Heart left ventricle (tissue), 16 donors: ENCODE results near the gene MYH3. TPM values are rescaled to one million over a fixed set of nuclear protein-coding genes. Genes with fewer than 3 reads are reported as not detected.

Experiments
- ATAC-seq, 4 donors: fragments of 200-7000 bp; cut with Tn5 transposase; one replicate each; pipeline ENCODE4 v1.9.1; 2020 to 2022; ENCODE audit warnings: moderate library complexity in 4 of 4, mild to moderate bottlenecking in 3 of 4, moderate number of reproducible peaks in 1 of 4
- DNase-seq, 5 donors: peaks; one replicate each; pipeline ENCODE4 v3.0.0-alpha.2; 2020
- H3K27ac ChIP-seq, 12 donors: fragments of 200-600 bp; sonication (generic) in 4 of 12; one replicate each; pipeline versions ENCODE4 v1.5.0 to v1.8.0; 2016 to 2022; ENCODE audit warnings: mild to moderate bottlenecking in 2 of 12
- H3K27me3 ChIP-seq, 9 donors: fragments of 200-600 bp; sonication (generic) in 2 of 9; one replicate each; pipeline versions ENCODE4 v1.5.1 to v1.8.0; 2016 to 2022; ENCODE audit warnings: mild to moderate bottlenecking in 3 of 9
- H3K36me3 ChIP-seq, 9 donors: fragments of 200-600 bp; sonication (generic) in 2 of 9; one replicate each; pipeline versions ENCODE4 v1.5.0 to v1.8.0; 2018 to 2022; ENCODE audit warnings: mild to moderate bottlenecking in 2 of 9
- H3K4me1 ChIP-seq, 12 donors: fragments of 200-600 bp; sonication (generic) in 4 of 12; one replicate each; pipeline versions ENCODE4 v1.5.0 to v1.8.0; 2016 to 2022; ENCODE audit warnings: mild to moderate bottlenecking in 3 of 12
- H3K4me3 ChIP-seq, 12 donors: fragments of 200-600 bp; sonication (generic) in 4 of 12; one replicate each; pipeline versions ENCODE4 v1.5.0 to v1.8.0; 2017 to 2022; ENCODE audit warnings: mild to moderate bottlenecking in 9 of 12, moderate library complexity in 4 of 12
- H3K9me3 ChIP-seq, 12 donors: fragments of 200-600 bp; sonication (generic) in 4 of 12; one replicate each; pipeline versions ENCODE4 v1.5.0 to v1.8.0; 2016 to 2022; ENCODE audit warnings: mild to moderate bottlenecking in 1 of 12
- POLR2A ChIP-seq, 2 donors: fragments of 450-650 bp; IDR thresholded peaks; one replicate each; pipeline ENCODE4 v1.6.1; 2017; ENCODE audit warnings: antibody characterized with exemption in 2 of 2, mild to moderate bottlenecking in 2 of 2, moderate library complexity in 2 of 2
- WGBS, 4 donors: extraction: QIAGEN DNeasy Blood & Tissue Kit in 2 of 4; methylation state at CpG; one replicate each; pipeline versions ENCODE4 v1.1.5 to v1.1.7; 2013 to 2018; 5-methylcytosine and 5-hydroxymethylcytosine counted together
- intact Hi-C, 10 donors: fragments of 100-400 bp; cut with DNase I; formaldehyde crosslinking; loops; one replicate each; pipeline versions ENCODE4 v1.11.1 to v1.14.2; 2022
- polyA plus RNA-seq, 2 donors: library from polyadenylated mRNA; stranded (reverse); fragments of 200-250 nt; gene quantifications; one replicate each; pipeline ENCODE4 v1.2.3, GENCODE V29; 2013
- total RNA-seq, 9 donors: library from RNA; depleted of rRNA in 2 of 9; stranded (reverse); fragments of >200 nt in 2 of 9; fragmentation: NEBNext Ultra II Directional in 3 of 9; extraction: Animal tissue kit (Norgen Biotek cat#: 25700) in 3 of 9; gene quantifications; one replicate each; pipeline versions ENCODE4 v1.1.0 to v1.2.4, GENCODE V29; 2016 to 2023
- TF ChIP-seq, protein P1 (sequence below), 12 donors: fragments of 200-600 bp; sonication (generic) in 4 of 12; IDR thresholded peaks; one replicate each; pipeline versions ENCODE4 v1.5.0 to v1.8.0; 2018 to 2022; ENCODE audit warnings: antibody characterized with exemption in 12 of 12, mild to moderate bottlenecking in 5 of 12
- donor health status: ischemic (EF 13 %, LVEDD 7.1; RV severe dilation, severe dysfunction).
- donor health status: healthy with polysubstance abuse.
- donor health status: DM: no; HTN: yes; CAD: no.
- donor health status: DM: no; HTN: no; CAD: no.
- donor health status: ischemic (EF 25% LVEDD 6.9; RV normal size, moderate dysfunction).
- donor health status: ischemic (EF 25% LVEDD 5.7; RV mildly dilated, moderate dysfunction).
- donor health status: healthy.
- donor health status: DM: yes; HTN: yes; CAD: no.
- donor health status: ischemic (EF 35%, LVEDD 5.7; RV mildly dilated, moderate dysfunction).
- donor health status: nonischemic (EF 11% LVEDD 7.7; RV severe dilation, severe dysfunction).
- donor health status: DM: yes; HTN: yes; CAD: no.
- donor health status: PGD.
- donor health status: ischemic (EF 29% LVEDD 5.4; RV normal size, mild dysfunction).
- donor health status: nonischemic (EF 23%, LVEDD 6.1; RV moderate dilation, normal function).

The MYH3 gene
- total and polyA plus RNA-seq, 11 donors = 0.13 to 1.8 (median 0.62) TPM

DNA sequence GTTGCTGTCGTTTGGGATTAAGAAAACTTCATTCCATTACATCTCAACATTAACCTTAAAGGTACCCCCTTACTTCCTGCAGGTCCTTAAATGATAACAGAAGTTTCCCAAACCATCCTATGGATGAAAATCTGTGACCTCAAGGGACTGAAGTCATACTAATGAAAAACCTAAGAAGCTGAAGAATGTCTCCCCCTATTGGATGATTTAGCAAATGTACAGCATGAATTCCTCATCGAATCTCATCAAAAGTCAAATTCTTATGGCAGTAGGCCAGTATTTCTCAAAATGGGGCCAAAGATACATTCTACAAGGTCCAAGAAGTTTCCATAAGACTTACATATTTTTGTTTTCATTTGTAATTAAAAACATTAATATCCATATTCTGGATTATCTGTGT is 26.7 kb upstream of the MYH3 start:
- H3K9me3 ChIP-seq = no peaks in the 10 kb centered on the region
- intact Hi-C loops = no loop called here
- no peaks in the 10 kb centered on the region for H3K4me1 ChIP-seq
- DNase-seq (no peak), ATAC-seq (no peak)
- H3K36me3 ChIP-seq = peaks cover 0 to 98% (median 77%) of the 10 kb centered on the region in 9 donors
- TF ChIP-seq, protein P1, sequence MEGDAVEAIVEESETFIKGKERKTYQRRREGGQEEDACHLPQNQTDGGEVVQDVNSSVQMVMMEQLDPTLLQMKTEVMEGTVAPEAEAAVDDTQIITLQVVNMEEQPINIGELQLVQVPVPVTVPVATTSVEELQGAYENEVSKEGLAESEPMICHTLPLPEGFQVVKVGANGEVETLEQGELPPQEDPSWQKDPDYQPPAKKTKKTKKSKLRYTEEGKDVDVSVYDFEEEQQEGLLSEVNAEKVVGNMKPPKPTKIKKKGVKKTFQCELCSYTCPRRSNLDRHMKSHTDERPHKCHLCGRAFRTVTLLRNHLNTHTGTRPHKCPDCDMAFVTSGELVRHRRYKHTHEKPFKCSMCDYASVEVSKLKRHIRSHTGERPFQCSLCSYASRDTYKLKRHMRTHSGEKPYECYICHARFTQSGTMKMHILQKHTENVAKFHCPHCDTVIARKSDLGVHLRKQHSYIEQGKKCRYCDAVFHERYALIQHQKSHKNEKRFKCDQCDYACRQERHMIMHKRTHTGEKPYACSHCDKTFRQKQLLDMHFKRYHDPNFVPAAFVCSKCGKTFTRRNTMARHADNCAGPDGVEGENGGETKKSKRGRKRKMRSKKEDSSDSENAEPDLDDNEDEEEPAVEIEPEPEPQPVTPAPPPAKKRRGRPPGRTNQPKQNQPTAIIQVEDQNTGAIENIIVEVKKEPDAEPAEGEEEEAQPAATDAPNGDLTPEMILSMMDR (IDR thresholded peaks at IDR 0.05) = peak in 8 of 12 donors; percentile 8 to 45 (median 28)
- TF ChIP-seq POLR2A (IDR thresholded peaks at IDR 0.05) = no peak
- H3K27me3 ChIP-seq = no peaks in the 10 kb centered on the region
- H3K27ac ChIP-seq = no peak overlapping the region
- WGBS, 4 donors = 62 to 82% (median 71%) methylated on average over 2 of the region's 2 CpGs
- H3K4me3 ChIP-seq = no peak overlapping the region

DNA sequence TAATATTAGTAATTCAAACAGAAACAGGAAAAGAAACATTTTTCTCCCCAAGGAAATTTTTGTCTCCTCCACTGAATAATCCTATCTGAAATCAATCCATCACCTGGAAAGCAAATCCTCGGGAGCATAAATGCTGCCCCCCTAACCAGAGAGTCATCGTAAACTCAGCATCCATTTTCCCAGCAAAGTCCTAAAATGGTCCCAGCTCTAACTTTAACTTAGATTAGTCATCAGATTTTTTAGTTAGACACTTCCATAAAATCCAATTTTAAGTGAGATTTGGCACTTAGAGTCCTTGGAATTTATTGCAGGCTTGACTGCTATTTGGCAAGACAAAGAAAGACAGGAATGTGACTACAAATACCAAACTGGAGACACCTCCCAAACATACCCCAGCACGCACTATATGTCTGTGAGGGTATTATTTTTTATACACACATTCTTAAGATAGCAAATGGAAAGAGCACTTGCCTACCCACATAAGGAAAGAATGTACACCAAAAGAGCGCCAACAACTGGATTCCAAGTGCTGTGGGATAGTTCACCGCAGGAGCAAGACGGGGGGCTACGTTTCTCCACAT is 24.8 kb upstream of the MYH3 start:
- H3K4me1 ChIP-seq = no peaks in the 10 kb centered on the region
- TF ChIP-seq, protein P1 (IDR thresholded peaks at IDR 0.05) = no peak
- no peak for TF ChIP-seq POLR2A (IDR thresholded peaks at IDR 0.05)
- H3K4me3 ChIP-seq = no peak overlapping the region
- WGBS, 4 donors = 81 to 88% (median 82%) methylated on average over 7 of the region's 7 CpGs
- DNase-seq (no peak), ATAC-seq (no peak)
- H3K27me3 ChIP-seq = no peaks in the 10 kb centered on the region
- H3K9me3 ChIP-seq = no peaks in the 10 kb centered on the region
- intact Hi-C loops = no loop called here
- H3K27ac ChIP-seq = peak overlapping the region in 1 of 12 donors; percentile 0
- H3K36me3 ChIP-seq = peaks cover 0 to 100% (median 90%) of the 10 kb centered on the region in 9 donors

DNA sequence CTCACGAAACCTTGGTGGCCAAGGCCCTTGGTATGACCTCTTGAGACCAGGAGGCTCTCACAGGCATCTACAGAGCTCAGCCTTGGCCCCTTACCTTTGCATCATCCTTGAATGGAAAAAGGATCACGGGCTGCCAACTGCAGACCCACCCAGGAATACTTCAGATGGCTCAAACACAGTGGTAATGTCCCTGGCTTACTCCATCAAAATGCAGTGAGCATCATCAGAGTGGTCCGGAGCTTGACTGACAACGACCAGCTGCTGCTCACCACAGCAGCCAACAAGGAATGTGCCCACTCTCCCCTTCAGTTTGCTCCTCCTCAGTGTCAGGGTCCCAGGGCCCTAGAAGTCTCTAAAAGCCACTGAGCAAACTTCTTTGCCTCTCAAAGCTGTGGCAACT is 17.6 kb upstream of the MYH3 start:
- ATAC-seq (no peak), DNase-seq (no peak)
- Histone ChIP-seq H3K27me3 (no peaks in the 10 kb centered on the region), H3K27ac (no peak overlapping the region), H3K36me3 (peaks cover 0 to 66% (median 51%) of the 10 kb centered on the region in 9 donors), H3K4me3 (no peak overlapping the region), H3K9me3 (no peaks in the 10 kb centered on the region), H3K4me1 (no peaks in the 10 kb centered on the region)
- intact Hi-C loops = no loop called here
- TF ChIP-seq POLR2A (IDR thresholded peaks at IDR 0.05) = no peak
- TF ChIP-seq, protein P1 (IDR thresholded peaks at IDR 0.05) = no peak
- 80 to 93% (median 88%) methylated on average over 3 to 4 of the region's 4 CpGs for WGBS, 4 donors

DNA sequence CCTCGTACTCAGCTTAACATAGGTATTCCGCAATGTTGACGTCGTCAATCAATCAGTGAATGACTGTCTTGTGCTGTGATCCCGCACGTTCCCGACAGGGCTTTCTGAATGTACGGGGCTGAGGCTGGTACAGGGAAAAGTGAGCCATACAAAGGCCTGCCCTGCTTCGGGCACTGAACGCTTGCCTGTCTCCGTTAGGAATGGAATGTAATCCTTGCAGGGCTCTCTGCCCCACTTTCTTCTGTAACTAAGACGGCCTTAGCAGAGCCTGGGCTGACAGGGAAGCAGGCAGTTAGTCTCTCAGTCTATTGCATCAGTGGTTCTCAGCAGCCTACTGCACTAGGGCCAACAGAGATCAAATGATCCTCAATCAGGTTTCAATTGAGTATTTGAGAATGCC is 16.2 kb upstream of the MYH3 start:
- H3K9me3 ChIP-seq = no peaks in the 10 kb centered on the region
- no peaks in the 10 kb centered on the region for H3K27me3 ChIP-seq
- H3K4me3 ChIP-seq = no peak overlapping the region
- H3K27ac ChIP-seq = no peak overlapping the region
- intact Hi-C loops = no loop called here
- TF ChIP-seq, protein P1 (IDR thresholded peaks at IDR 0.05) = no peak
- TF ChIP-seq POLR2A (IDR thresholded peaks at IDR 0.05) = no peak
- 92 to 94% (median 94%) methylated on average over 12 of the region's 12 CpGs for WGBS, 4 donors
- ATAC-seq (no peak), DNase-seq (no peak)
- peaks cover 0 to 53% (median 37%) of the 10 kb centered on the region in 9 donors for H3K36me3 ChIP-seq
- H3K4me1 ChIP-seq = no peaks in the 10 kb centered on the region
